Upper lobe of left lung (tissue), 4 donors: ENCODE data around the gene CELF1.
"Not testable (repeated sequence)": the region's sequence is repeated elsewhere in the genome, so short reads cannot be mapped to it uniquely, and the experiment has no call there.

ENCODE experiments used
- CTCF ChIP-seq, 6 experiments: fragments of 450-650 bp in 4 of 6; fragments of 200-600 bp in 2 of 6; sonication (generic) in 2 of 6; IDR thresholded peaks; one replicate each; pipeline ENCODE4 v1.5.1; 2016 to 2019; ENCODE audit warnings: antibody characterized with exemption in 6 of 6
- EP300 ChIP-seq, 4 donors: sonication (generic); formaldehyde crosslinking; IDR thresholded peaks; one replicate each; pipeline ENCODE4 v1.5.1; 2017; ENCODE audit warnings: antibody characterized with exemption in 4 of 4, control low read depth in 2 of 4
- POLR2A ChIP-seq, 4 donors: fragments of 450-650 bp; IDR thresholded peaks; one replicate each; pipeline ENCODE4 v1.5.1; 2016 to 2017; ENCODE audit warnings: antibody characterized with exemption in 4 of 4, mild to moderate bottlenecking in 2 of 4

GRCh38 chr11:47564366-47564765 lies 11.4 kb upstream of the CELF1 start:
- not testable (repeated sequence) for TF ChIP-seq CTCF, POLR2A, EP300 (IDR thresholded peaks at IDR 0.05)
